ENCODE measurements around the gene PLCB1.
"Not testable (repeated sequence)": the region's sequence is repeated elsewhere in the genome, so short reads cannot be mapped to it uniquely, and the experiment has no call there.

PLCB1 gene

DNA sequence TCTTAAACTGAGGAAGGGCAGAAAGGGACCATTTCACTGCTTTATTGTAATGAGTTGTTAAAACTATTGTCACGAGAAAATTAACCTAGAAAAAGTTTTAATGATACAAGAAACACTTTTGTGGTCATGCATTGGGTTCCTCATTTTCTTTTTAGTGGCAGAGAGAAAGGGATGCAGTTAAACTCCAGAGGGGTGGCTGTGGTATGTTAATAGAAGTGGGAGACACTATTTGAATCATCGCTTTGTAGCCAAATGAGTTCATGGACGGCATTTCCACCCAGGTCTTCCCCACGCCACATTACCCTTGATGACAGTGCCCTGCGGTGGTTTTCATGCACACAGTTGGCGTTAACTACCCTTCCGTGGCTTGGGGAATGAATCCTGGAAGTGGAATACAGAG, 235.6 kb downstream of the PLCB1 start:
- DNase-seq (ENCODE audit: low read depth in 2 of 2), result no peak

DNA sequence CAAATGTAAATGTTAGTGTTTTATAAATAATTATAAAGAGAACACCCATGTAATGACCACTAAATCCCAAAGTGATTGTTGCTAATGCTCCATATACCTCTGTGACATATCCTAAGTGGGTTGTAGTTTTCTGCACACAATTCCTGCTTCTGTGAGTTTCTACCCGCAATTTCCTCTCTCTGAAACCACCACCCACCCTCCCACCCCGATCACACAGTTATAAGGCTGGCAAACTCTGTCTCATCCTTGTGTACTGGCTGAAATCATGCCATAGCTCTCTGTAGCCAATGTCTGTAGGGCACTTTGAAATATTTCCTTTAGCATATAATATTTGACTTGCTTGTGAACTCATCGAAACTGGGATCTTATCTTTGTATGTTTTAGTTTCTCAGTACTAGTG, 236.6 kb downstream of the PLCB1 start:
- no peak for DNase-seq (ENCODE audit: low read depth in 2 of 2)

DNA sequence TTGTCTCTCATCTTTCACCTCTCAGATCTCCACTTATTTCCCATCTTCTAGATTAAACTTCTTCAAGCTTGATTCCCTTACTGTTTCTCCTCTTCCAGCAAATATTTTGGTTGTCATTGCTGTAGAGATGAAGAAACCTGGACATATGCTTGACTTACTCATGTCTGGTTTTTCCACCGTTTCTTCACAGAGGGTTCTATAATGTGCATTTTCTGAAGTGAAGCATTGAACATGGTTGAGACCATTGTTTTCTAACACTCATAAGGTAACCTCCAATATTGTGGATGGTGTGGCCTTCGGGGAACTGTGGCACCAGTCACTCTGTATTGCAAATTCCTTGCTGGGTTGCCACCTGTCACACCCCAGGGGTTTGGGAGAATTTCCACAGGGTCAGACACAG, 237.2 kb downstream of the PLCB1 start:
- no peak for DNase-seq (ENCODE audit: low read depth in 2 of 2)

DNA sequence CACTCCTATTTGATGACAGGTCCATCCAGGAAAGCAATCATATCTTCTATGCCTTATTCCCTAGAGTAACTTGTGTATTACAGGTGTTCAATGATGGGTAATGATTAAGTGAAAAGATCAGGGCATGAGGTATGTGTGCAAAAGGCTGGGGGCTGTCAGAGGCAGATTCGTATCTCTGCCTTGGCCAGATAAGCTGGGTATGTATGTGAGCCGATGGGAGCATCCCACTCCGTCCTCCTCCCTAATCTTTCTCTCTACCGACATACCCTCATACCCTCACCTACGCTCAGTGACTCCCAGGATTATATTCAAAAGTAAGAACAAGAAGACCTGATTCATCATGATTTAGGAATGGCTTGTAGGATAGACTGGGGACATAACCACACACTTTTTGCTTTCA, 238.7 kb downstream of the PLCB1 start:
- no peak for DNase-seq (ENCODE audit: low read depth in 2 of 2)

DNA sequence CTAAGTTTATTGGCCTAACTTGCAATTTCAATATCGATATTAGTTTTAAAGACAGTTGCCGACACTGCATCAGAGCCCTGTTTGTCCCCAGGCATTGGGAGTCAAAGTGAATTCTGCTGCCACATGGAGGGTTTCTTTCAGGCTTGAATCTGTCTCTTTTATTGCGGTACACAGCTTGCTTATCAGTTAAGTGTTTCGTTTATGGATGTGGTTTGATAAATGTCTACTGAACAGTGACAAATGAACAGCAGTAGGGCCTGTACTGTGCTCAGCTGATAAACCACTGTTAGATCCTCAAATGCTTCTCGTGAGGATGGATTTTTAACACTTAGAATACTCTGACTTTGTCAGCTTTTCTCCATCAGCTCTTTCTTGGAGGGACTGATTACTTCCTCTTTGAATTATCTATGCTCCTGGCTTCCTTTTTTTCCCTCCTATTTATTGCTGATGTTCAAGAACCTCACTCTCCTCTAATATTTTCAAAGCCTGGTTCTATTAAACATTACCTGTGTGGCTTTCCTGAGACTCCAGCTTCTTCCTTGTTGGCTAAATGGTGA, 240.8 kb downstream of the PLCB1 start:
- DNase-seq (ENCODE audit: low read depth in 2 of 2), result no peak

DNA sequence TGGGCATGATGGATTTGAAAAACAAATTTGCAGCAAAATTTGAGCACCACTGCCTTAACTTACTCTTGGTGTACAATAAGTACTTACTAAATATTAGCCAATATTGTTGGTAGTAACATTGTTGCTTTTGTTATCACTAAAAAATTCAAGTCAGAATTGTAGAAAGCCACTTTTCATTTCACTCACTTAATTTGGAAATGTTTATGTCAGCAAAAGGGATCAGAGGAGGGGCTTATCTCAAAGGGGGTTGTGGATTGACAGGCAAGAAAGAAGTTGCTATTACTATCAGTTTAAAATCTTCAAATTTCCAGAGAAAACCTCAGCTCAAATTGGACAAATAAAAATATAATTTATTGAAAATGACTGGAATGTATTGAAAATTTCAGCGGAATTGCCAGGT, 241.5 kb downstream of the PLCB1 start:
- DNase-seq (ENCODE audit: low read depth in 2 of 2), result no peak

DNA sequence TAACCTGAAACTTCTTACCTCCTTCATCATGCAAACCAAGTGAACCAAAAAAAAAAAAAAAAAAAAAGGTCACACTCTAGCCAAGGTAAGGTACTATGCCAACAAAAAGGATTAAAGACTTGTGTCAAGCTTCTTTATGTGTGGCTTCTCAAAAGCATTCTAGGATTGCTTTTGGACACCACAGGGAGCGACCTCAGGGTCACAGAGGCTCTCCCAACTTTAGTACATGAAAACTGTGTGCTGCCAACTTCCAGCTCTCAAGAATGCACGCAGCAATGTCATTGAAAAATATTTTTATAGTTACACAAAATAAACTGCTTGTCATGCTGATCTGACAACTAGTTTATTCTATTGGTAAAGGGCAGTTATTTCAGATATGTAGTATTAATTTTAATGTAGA, 243.8 kb downstream of the PLCB1 start:
- no peak for DNase-seq (ENCODE audit: low read depth in 2 of 2)

DNA sequence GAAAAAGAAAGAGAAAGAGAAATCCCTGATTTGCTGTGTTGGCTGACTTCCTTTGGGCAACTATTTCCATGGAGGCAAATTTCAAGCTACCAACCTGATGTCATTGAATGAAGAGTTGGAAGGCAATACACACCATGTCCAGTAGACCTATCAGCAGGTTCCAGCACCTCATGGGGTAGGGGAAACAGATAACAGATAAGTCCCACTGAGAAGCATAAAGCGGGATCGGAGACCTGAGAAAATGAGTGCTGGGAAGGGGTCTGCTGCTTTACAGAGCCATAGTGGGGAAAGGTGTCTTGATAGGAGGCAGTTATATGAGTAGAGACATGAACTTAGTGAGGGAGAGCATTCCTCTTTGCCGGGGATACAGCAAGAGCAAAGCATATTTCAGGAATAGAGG, 244.9 kb downstream of the PLCB1 start:
- DNase-seq (ENCODE audit: low read depth in 2 of 2), result no peak

DNA sequence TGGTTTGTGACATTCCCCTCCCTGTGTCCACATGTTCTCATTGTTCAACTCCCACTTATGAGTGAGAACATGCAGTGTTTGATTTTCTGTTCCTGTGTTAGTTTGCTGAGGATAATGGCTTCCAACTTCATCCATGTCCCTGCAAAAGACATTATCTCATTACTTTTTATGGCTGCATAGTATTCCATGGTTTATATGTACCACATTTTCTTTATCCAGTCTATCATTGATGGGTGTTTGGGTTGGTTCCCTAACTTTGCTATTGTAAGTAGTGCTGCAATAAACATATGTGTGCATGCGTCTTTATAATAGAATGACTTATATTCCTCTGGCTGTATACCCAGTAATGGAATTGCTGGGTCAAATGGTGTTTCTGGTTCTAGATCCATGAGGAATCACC, 247.1 kb downstream of the PLCB1 start:
- DNase-seq (ENCODE audit: low read depth in 2 of 2), result not testable (repeated sequence)

DNA sequence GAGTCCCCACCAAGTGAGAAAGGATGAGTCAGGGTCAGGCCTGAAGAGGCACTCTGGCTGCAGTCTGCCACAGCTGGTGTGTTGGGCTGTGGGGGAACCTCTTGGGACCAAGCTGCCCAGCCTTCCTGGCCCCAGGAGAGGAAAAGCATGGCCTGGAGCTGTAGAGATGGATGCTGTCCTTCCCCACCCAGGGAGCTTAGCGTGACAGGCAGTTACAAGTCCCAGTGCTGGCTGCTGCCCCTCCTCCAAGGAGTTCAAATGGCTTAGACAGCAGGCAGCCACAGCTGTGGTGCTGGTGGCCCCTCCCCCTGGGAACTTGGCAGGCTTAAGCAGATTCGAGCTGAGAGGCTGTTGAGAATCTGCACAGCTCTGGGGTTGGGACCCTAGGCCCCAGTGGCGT, 253.2 kb downstream of the PLCB1 start:
- no peak for DNase-seq (ENCODE audit: low read depth in 2 of 2)

DNA sequence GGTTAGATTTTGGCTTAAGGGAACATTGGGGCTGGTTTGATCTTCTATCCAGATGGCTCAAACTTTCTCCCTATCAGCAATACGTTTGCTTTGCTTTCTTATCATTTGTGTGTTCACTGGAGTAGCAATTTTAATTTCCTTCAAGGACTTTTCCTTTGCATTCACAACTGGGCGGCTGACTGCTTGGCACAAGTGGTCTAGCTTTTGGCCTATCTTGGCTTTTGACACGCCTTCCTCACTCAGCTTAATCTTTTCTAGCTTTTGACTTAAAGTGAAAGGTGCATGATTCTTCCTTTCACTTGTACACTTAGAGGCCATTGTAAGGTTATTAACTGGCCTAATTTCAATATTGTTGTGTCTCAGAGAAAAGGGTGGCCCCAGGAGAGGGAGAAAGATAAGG, 254.9 kb downstream of the PLCB1 start:
- DNase-seq (ENCODE audit: low read depth in 2 of 2), result no peak

DNA sequence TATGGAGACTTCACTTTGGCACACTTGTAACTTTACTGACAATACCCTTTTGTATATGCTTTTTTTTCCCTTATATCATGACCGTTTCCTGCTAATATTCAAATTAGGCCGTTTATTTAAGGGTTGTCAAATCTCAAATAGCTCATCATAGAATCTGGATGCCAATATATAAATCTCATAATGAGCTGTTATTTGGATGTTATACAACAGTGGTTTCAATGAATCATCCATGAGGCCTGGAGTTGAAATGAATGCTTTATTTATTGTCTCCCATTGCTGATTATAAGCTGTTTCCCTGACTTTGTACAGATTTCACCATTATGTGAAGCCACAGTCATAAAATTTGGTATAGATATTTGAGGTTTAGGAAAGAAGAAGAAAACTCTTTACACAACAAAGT, 256.1 kb downstream of the PLCB1 start:
- DNase-seq (ENCODE audit: low read depth in 2 of 2), result no peak

DNA sequence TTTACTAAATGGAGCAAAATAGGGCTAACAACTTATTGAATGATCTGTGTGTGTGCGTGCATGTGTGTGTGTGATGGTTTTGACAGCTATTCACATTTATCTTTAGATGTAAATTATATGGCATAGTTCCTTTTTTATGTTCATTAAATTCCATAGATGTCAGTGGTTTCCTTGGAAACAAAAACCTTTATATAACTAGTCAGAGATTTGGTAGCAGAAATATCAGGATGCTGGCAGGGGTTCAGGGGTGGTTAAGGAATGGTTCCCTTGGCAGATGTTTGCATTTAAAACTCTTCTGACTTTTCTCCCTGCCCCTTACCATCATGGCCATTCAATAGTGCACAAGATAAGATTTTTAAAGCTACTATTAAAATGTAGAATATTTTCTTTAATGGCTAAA, 256.6 kb downstream of the PLCB1 start:
- no peak for DNase-seq (ENCODE audit: low read depth in 2 of 2)

DNA sequence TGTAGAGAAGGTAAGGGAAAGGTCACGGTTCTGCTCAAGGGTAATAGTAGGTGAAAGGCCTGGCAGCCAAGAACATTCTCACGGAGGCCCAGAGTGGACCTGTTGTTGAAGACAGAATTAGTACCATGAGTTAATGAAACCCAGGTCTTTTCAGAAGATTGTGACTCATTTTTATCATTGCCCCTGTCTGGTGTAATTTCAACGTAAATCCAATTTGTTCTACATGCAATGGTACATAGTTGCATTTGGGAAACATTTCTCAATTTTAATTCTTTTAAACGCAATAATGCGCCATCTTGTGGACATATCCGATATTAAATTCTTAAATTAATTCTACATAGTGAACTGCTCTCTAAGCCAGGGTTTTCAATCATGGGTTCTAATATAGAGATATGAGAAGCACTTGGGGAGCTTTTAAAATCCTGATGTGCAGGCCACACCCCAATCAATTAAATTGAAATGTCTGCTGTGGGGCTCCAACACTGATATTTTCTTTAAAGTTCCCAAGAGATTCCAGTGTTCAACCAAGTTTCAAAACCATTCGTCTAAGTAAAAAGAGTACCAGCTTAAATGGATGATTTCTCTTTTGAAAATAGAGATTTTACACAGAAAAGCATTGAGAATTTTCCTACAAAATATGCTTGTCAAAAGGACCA, 257.4 kb downstream of the PLCB1 start:
- no peak for DNase-seq (ENCODE audit: low read depth in 2 of 2)

DNA sequence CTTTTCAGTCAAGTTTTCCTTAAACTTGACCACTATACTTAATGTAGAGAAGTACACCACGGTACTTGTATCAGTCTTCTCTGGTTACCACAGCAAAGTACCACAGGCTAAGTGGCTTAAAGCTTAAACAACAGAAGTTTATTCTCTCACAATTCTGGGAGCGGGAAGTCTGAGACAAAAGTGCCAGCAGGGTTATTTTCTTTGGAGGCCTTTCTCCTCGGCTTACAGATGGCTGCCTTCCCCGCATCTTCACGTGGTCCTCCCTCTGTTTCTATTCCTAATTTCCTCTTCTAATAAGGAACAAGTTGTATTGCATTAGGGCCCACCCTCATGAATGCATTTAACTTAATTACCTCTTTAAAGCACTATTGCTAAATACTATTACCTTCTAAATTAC, 258.0 kb downstream of the PLCB1 start:
- no peak for DNase-seq (ENCODE audit: low read depth in 2 of 2)

DNA sequence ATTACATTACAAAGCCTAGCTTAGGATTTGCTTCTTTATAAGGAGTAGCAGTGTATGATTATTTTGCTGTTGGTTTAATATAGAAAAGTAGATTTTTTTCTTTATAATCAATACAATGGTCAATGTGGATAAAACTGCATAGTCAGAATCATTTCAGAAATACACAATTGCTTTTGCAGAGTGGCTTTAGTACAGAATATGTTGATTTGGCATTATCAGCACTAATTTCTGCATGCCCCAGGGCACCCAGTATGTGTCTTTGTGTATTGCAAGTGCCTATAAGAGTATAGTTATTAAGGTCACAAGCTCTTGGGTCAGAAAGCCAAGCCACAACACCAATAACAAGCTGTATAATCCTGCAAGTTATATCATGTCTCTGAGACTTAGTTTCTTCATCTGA, 258.4 kb downstream of the PLCB1 start:
- DNase-seq (ENCODE audit: low read depth in 2 of 2), result no peak

DNA sequence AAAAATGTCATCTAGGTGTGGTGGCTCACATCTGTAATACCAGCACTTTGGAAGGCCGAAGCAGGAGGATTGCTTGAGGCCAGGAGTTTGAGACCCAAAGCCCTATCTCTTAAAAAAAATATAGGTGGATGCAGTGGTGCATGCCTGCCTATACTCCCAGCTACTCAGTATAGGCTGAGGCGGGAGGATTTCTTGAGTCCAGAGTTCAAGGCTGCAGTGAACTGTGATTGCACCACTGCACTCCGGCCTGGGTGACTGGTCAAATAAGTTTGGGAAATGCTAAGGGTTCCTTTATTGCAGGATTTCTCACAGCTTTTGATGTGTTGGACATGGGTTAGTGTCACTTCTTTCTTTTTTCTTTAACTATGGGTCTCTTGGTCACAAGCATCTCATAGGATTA, 261.3 kb downstream of the PLCB1 start:
- no peak for DNase-seq (ENCODE audit: low read depth in 2 of 2)

DNA sequence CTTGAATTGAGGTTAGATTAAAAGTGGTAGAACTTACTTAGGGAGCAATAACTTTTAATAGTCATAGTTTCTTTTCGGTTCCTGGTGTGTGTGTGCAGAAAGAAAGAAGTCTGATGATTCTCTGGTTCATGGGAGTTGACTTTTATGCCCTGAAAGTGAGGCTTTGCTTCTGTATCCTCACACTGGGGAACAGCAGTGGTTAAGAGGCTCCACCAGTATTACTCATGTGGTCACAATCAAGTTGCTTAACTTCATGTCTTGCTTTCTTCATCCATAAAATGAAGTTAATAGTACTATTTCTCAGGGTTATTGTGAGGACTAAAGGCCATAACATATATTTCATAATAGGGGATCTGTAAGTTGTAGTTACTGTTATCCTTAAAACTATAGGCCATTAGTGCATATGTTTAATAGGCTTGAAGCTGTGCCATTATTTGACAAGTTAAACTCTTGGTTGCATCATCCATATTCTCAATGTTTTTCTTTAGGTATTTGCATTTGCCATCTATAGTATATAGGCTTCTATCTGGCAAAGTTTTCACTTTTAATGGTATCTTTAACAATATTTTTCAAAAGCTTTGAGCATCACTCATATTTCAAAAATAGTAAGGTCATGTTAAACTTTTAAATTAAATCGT, 262.4 kb downstream of the PLCB1 start:
- no peak for DNase-seq (ENCODE audit: low read depth in 2 of 2)

DNA sequence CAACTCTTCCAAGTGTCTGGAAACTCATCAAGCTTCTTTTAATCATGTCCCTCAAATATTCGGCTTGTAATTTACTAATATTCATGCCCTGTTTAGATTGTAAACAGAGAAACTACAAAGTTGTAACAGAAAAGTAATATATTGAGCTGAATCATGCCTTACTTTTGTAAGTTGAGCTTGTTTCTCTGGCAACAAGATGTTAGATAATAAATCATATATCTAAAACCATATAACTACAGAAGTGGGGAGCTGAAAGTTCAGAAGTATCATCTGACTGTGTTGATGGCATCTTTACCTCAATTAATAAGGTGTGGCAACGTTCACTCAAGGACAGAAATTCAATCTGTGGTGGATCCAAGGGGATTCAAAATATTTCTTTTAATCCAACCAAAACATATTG, 263.9 kb downstream of the PLCB1 start:
- DNase-seq (ENCODE audit: low read depth in 2 of 2), result no peak

DNA sequence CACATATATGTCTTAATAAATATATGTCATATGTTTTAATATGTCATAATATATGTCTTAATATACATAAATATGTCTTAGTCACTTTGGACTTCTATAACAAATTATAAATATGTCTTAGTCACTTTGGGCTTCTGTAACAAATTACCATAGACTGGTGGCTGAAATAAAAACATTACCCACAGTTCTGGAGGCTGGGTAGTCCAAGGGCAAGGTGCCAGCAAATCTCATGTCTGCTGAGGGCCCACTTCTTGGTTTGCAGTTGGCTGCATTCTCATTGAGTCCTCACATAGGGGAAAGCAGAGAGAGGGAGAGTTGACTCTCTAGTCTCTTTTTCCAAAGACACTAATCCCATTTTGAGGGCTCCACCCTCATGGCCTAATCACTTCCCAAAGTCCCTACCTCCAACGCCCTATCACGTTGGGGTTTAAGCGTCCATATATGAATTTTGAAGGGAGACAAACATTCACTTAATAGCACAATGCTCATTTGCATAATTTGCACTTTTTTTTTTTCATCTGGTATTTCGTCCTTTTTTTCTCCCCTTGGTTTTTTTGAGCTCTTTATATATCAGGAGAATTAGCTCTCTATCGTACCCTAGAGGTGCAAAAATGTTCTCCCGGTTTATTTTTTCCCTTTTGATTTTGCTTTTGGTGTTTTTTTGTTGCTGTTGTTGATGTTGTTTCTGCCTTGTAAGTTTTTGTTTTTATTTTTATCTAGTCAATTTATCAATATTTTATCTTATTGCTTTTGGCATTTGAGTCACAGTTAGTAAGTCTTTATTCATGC, 266.4 kb downstream of the PLCB1 start:
- DNase-seq (ENCODE audit: low read depth in 2 of 2), result no peak

DNA sequence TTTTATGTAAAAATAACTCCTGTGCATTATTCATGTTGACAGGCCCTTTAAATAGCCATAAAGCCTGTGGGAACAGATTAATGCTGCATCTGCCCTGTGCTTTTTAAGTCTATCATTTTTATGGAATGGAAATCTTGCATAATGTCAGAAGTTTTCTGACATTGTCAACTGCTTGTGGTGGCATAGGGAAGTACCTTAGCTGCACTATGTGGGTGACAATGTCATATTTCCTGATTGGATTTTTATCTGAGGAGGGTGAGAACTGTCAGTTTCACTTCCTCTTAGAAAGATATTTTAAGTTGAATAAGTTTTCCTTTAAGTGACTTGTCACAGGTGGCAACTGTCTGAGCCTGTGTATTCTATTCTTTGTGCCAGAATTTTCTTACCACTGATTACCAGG, 267.9 kb downstream of the PLCB1 start:
- DNase-seq (ENCODE audit: low read depth in 2 of 2), result no peak

DNA sequence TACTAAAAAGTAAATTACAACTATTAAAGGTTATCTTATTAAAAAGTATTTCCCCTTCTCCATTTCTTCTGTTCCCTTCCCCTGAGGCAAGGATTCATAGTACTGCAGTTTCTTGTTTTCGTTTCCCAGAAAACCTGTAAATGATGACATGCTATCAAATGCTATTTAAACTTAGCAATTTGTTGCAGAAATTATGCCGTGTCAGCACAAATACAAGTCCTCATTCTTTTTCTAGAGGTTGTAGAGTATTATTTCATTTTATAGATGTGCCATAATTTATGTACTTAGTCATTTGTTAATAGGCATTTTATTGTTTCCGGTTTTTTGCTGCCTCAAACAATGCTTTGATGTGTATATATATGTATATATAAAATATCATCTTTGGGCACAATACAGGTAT, 268.4 kb downstream of the PLCB1 start:
- no peak for DNase-seq (ENCODE audit: low read depth in 2 of 2)

DNA sequence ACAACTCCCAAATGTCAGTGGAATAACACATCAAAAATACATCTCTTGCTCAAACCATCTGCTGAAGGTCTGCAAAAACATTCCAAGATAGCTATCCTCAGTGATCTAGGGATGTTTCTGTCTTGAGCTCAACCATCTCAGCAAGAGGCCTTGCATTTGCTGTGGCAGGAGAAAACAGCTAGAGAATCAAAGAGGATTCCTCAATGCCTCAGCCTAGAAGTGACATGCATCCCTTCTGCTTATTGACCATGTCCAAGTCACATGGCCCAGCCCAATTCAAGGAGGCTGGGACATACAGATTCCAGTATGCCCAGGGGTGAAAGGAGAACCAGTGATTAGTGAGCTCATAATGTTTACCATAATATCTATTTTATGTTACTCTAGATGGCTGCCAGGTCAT, 269.5 kb downstream of the PLCB1 start:
- DNase-seq (ENCODE audit: low read depth in 2 of 2), result no peak

Measured in stimulated activated CD8-positive, alpha-beta memory T cell treated with anti-CD3 and anti-CD28 coated beads, Interleukin-7, amount 100 ng/mL, for 4 hours (primary cell).